CD14-positive monocyte (primary cell): ENCODE measurements around the gene PRR33. TPM values are rescaled to one million over a fixed set of nuclear protein-coding genes. Genes with fewer than 3 reads are reported as not detected.

ENCODE experiments used
- DNase-seq, 3 donors: peaks; one replicate each; pipeline ENCODE4 v3.0.0-alpha.2; 2011 to 2022
- H2AFZ ChIP-seq: 2 replicates; pipeline ENCODE4 v1.6.0; 2012; ENCODE audit warnings: mild to moderate bottlenecking, low read depth, low read length, inconsistent platforms; ENCODE audit not compliant: insufficient read depth, poor library complexity, severe bottlenecking
- H3K27ac ChIP-seq, 2 donors: 1 replicate in 1 of 2; 2 replicates in 1 of 2; pipeline ENCODE4 v1.5.1; 2012 to 2013; ENCODE audit warnings: low read length in 2 of 2, control low read depth in 1 of 2, inconsistent platforms in 1 of 2, low read depth in 1 of 2, mild to moderate bottlenecking in 1 of 2
- H3K27me3 ChIP-seq, 2 donors: one replicate each; pipeline versions ENCODE4 v1.6.0 to v1.6.1; 2011 to 2013; ENCODE audit warnings: low read length in 2 of 2; ENCODE audit not compliant: control insufficient read depth in 2 of 2, insufficient read depth in 2 of 2
- H3K36me3 ChIP-seq, 2 donors: replicated peaks in 1 of 2; 1 replicate in 1 of 2; 2 replicates in 1 of 2; pipeline versions ENCODE4 v1.5.1 to v1.6.1; 2012 to 2013; ENCODE audit warnings: low read length in 2 of 2, control low read depth in 1 of 2, inconsistent platforms in 1 of 2, mild to moderate bottlenecking in 1 of 2; ENCODE audit not compliant: insufficient read depth in 2 of 2, control insufficient read depth in 1 of 2
- H3K4me1 ChIP-seq, 2 donors: 1 replicate in 1 of 2; 2 replicates in 1 of 2; pipeline versions ENCODE4 v1.5.1 to v1.6.1; 2012 to 2013; ENCODE audit warnings: low read length in 2 of 2, control low read depth in 1 of 2, inconsistent platforms in 1 of 2, mild to moderate bottlenecking in 1 of 2, moderate library complexity in 1 of 2; ENCODE audit not compliant: insufficient read depth in 2 of 2, control insufficient read depth in 1 of 2
- H3K4me2 ChIP-seq: replicated peaks from 2 replicates; pipeline ENCODE3; 2012; ENCODE audit warnings: low read length, moderate library complexity, mild to moderate bottlenecking; ENCODE audit not compliant: poor library complexity, severe bottlenecking; ENCODE audit errors: extremely low read depth
- H3K4me3 ChIP-seq, 3 experiments: fragments of 200-600 bp in 1 of 3; sonication (generic) in 1 of 3; replicated peaks in 1 of 3; 1 replicate in 2 of 3; 2 replicates in 1 of 3; pipeline ENCODE4 v1.5.1; 2011 to 2013; ENCODE audit warnings: low read length in 3 of 3, mild to moderate bottlenecking in 3 of 3, control low read depth in 2 of 3, low read depth in 2 of 3, inconsistent platforms in 1 of 3, moderate library complexity in 1 of 3
- H3K79me2 ChIP-seq: 2 replicates; pipeline ENCODE4 v1.6.0; 2012; ENCODE audit warnings: mild to moderate bottlenecking, control low read depth, inconsistent platforms, low read length, moderate library complexity; ENCODE audit not compliant: insufficient read depth
- H3K9ac ChIP-seq: 2 replicates; pipeline ENCODE4 v1.6.0; 2017; ENCODE audit warnings: low read length, mild to moderate bottlenecking; ENCODE audit not compliant: insufficient read depth, poor library complexity, severe bottlenecking
- H3K9me3 ChIP-seq, 2 donors: replicated peaks in 1 of 2; 1 replicate in 1 of 2; 2 replicates in 1 of 2; pipeline versions ENCODE4 v1.5.1 to v1.6.1; 2012 to 2013; ENCODE audit warnings: low read length in 2 of 2, control low read depth in 1 of 2; ENCODE audit not compliant: control insufficient read depth in 1 of 2, insufficient read depth in 1 of 2
- H4K20me1 ChIP-seq: 2 replicates; pipeline ENCODE4 v1.6.0; 2012; ENCODE audit warnings: mild to moderate bottlenecking, low read length, control low read depth, moderate library complexity; ENCODE audit not compliant: insufficient read depth
- H3K27ac Mint-ChIP-seq, 7 donors: one replicate each; pipeline ENCODE4 v1.8.0; 2020; ENCODE audit warnings: mild to moderate bottlenecking in 7 of 7, mixed read lengths in 7 of 7, moderate library complexity in 6 of 7, inconsistent platforms in 2 of 7
- H3K27me3 Mint-ChIP-seq, 3 donors: one replicate each; pipeline ENCODE4 v1.8.0; 2021 to 2022; ENCODE audit warnings: low read depth in 3 of 3, mild to moderate bottlenecking in 3 of 3, mixed read lengths in 3 of 3, moderate library complexity in 3 of 3, inconsistent platforms in 1 of 3
- H3K36me3 Mint-ChIP-seq, 2 donors: one replicate each; pipeline ENCODE4 v1.8.0; 2020; ENCODE audit warnings: mixed read lengths in 2 of 2, inconsistent platforms in 1 of 2, mild to moderate bottlenecking in 1 of 2
- H3K4me1 Mint-ChIP-seq: one replicate; pipeline ENCODE4 v1.8.0; 2020; ENCODE audit warnings: mild to moderate bottlenecking, mixed read lengths
- H3K4me3 Mint-ChIP-seq, 2 donors: one replicate each; pipeline ENCODE4 v1.8.0; 2020; ENCODE audit warnings: mild to moderate bottlenecking in 2 of 2, mixed read lengths in 2 of 2, moderate library complexity in 1 of 2
- H3K9me3 Mint-ChIP-seq, 7 donors: one replicate each; pipeline ENCODE4 v1.8.0; 2020 to 2022; ENCODE audit warnings: mixed read lengths in 7 of 7, mild to moderate bottlenecking in 6 of 7, moderate library complexity in 6 of 7, inconsistent platforms in 2 of 7
- WGBS: methylation state at CpG from one replicate; pipeline ENCODE4 v1.1.5; 2013; ENCODE audit warnings: missing lambda C conversion rate; ENCODE audit not compliant: insufficient coverage; 5-methylcytosine and 5-hydroxymethylcytosine counted together
- intact Hi-C, 2 donors: fragments of 100-400 bp; cut with micrococcal nuclease; formaldehyde crosslinking; loops; one replicate each; pipeline versions ENCODE4 v1.15.0 to v1.15.1; 2023
- polyA plus RNA-seq, 3 donors: library from polyadenylated mRNA; depleted of rRNA in 1 of 3; unstranded in 2 of 3; stranded (reverse) in 1 of 3; fragments of 300-500 nt in 2 of 3; fragments of >200 nt in 1 of 3; fragmentation: Illumina TruSeq in 2 of 3; gene quantifications; 1 replicate in 2 of 3; 2 replicates in 1 of 3; pipeline ENCODE4 v1.2.3, GENCODE V29; 2012 to 2021
- TF ChIP-seq, protein P1 (sequence below): fragments of 200-600 bp; IDR thresholded peaks from one replicate; pipeline ENCODE4 v1.8.0; 2022; ENCODE audit warnings: antibody characterized with exemption, mild to moderate bottlenecking

PRR33 gene
- polyA plus RNA-seq, 3 donors = not detected

DNA sequence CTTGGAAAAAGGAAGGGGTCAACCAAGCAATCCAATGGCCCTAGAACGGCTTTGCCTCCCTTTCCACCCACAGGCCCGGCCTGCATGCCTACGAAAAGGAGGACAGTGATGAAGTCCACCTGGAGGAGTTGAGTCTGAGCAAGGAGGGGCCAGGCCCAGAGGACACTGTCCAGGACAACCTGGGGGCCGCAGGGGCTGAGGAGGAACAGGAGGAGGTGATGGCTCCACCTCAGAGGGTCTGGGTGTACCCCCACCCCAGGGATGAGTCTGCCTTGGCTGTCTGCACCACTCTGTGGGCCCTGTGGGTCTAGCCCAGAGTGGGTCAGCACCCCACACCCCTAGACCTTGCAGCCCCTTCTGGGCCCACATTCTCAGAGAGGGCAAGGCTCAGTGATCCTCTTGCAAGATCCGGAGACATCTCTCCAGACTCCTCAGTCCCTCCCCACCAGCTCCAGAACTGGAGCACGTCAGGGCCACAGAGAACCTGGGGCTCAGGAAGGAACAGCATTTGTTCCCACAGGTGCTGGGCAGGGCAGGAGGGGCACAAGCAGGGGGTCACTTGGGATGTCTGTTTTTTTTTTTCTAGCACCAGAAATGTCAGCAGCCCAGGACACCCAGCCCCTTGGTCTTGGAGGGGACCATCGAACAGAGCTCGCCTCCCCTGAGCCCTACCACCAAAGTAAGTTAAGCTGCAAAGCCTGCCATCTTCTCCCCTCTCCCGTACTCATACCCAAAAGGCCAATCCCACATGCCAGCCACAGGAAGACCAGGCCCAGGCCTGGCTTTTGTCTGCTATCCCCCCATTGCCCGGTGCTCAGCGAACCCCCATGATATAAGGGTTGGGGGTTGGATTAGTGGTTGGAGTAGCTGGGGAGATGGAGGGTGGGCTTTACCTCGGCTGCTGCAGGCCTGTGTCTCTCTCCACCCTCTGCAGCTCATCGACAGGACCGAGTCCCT, 8.1 kb downstream of the PRR33 start:
- intact Hi-C loops = loop anchor here (2.0 to 10.0 kb wide), 5 partner anchors 34 to 271 kb away; partner anchors contain the start of genes KRTAP5-6 (in 1 of the 2), TNNI2 (in 1 of the 2) and TNNT3 (in 1 of the 2)
- no peak for DNase-seq
- Mint-ChIP-seq H3K27me3 (peaks cover 10 to 21% (median 14%) of the 10 kb centered on the region in 3 donors), H3K9me3 (peaks cover 2 to 18% (median 4%) of the 10 kb centered on the region in 7 donors), H3K4me3 (no peak overlapping the region), H3K4me1 (peaks cover 29% of the 10 kb centered on the region), H3K27ac (no peak overlapping the region), H3K36me3 (peaks cover 21 to 31% of the 10 kb centered on the region in 2 donors)
- no peak overlapping the region for H3K4me2 ChIP-seq
- no peak overlapping the region for H2AFZ ChIP-seq
- WGBS = 81% methylated on average over 2 of the region's 14 CpGs
- no peak overlapping the region for H3K9ac ChIP-seq
- peaks cover 79 to 80% of the 10 kb centered on the region in 2 donors for H3K36me3 ChIP-seq
- peaks cover 43 to 47% of the 10 kb centered on the region in 2 donors for H3K4me1 ChIP-seq
- no peak overlapping the region for H3K4me3 ChIP-seq
- H4K20me1 ChIP-seq = peaks cover 100% of the 10 kb centered on the region
- no peaks in the 10 kb centered on the region for H3K9me3 ChIP-seq
- H3K79me2 ChIP-seq = peaks cover 14% of the 10 kb centered on the region
- TF ChIP-seq, protein P1, sequence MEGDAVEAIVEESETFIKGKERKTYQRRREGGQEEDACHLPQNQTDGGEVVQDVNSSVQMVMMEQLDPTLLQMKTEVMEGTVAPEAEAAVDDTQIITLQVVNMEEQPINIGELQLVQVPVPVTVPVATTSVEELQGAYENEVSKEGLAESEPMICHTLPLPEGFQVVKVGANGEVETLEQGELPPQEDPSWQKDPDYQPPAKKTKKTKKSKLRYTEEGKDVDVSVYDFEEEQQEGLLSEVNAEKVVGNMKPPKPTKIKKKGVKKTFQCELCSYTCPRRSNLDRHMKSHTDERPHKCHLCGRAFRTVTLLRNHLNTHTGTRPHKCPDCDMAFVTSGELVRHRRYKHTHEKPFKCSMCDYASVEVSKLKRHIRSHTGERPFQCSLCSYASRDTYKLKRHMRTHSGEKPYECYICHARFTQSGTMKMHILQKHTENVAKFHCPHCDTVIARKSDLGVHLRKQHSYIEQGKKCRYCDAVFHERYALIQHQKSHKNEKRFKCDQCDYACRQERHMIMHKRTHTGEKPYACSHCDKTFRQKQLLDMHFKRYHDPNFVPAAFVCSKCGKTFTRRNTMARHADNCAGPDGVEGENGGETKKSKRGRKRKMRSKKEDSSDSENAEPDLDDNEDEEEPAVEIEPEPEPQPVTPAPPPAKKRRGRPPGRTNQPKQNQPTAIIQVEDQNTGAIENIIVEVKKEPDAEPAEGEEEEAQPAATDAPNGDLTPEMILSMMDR = no peak
- peaks cover 0 to 14% of the 10 kb centered on the region in 2 donors for H3K27me3 ChIP-seq
- no peak overlapping the region for H3K27ac ChIP-seq
